GM18951 (cell line): ENCODE results near the gene SRPK2.
"Not testable (repeated sequence)": the region's sequence is repeated elsewhere in the genome, so short reads cannot be mapped to it uniquely, and the experiment has no call there.

Experiments
- POLR2A ChIP-seq: IDR thresholded peaks from 4 replicates; pipeline ENCODE4 v1.6.1; 2011; ENCODE audit warnings: mild to moderate bottlenecking; ENCODE audit not compliant: insufficient read length, insufficient read depth; ENCODE audit errors: extremely low read depth
- in situ Hi-C: fragments of 300-500 bp; cut with MboI; formaldehyde crosslinking; loops from one replicate; pipeline ENCODE4 v1.12.0; 2022; ENCODE audit warnings: low sequenced_read_pairs, mixed read lengths, inconsistent platforms; ENCODE audit not compliant: unreplicated experiment

Gene SRPK2

DNA sequence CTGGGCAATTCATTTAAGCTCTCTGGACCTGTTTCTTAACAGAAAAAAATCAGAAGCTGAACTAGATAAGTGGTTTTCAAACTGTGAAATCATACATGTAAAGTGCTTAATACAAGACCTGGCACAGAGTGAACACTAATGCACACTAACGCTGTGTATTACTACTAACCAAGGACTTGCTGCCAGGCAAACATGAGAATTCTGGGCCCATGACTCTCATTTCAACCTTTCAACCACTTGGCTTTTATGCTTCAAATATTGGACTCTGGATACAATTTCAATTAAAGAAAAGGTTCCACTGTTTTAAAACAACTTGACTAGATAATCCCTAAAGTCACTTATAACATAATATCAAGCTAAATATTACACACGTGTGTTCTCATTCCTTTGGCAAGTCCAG is 73.4 kb downstream of the SRPK2 start:
- no peak for TF ChIP-seq POLR2A
- in situ Hi-C loops = no loop called here

DNA sequence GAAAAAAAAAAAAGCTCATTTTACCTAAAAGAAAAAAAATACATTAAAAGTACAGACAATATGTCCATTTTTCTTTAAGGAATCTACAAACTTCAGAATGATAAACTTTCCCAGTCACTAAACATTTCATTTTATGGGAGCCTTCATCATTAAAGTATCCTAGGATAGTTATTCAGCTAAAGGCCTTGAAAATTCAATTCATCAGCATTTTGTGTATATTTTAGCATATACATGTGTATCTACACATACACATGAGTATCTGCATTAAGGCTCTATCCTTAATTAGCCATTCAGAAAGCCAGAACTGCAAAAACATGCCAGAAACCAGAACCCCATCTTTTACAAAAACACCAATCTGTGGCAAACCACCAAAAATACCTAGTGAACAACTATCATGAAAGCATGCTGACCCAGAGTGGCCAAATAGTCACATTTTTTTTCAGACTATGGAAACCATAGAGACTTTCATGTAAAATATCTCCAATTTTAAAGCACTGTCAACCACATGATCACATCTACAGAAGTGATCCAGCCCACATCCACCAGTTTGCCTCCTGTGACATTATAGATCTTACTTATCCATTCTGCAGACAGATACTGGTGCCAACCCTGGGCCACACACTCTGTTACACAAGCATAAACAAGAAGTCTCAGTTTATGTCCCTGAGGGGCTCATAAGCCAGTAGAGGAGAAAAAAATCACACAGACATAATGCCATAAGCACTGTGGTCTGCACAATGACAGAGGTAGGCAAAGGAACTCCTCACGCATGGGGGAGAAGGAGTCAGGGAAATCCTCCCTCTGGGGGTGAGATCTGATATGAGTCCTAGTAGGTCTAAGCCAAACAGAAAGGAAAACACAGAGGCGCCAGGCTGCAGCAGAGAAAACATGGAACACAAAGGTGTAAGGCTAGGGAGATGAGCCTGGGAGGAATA is 79.2 kb downstream of the SRPK2 start:
- no peak for TF ChIP-seq POLR2A
- in situ Hi-C loops = no loop called here

DNA sequence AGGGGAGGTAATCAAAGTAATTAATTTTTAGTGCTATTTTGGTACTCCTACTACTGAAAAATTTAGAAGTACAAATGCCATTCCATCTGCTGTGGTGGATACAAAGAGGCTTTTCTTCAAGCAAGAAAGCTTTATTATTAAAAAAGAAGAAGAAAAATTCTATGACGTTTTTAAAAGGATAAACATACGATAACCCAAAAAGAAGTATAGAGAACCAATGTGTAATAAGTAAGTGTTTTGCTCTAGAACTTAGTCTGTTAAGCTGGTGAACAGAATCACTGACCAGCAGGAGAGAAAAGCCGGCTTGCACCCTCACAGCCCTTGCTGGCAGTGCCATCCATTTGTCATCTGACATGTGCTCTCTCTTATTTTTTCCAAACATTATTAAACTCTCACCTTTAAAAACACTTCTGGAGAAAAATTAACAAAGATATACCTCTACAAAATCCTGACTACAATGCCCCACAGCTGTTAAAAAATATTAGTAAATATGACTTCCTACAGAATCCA is 81.5 kb downstream of the SRPK2 start:
- in situ Hi-C loops = no loop called here
- TF ChIP-seq POLR2A = no peak

DNA sequence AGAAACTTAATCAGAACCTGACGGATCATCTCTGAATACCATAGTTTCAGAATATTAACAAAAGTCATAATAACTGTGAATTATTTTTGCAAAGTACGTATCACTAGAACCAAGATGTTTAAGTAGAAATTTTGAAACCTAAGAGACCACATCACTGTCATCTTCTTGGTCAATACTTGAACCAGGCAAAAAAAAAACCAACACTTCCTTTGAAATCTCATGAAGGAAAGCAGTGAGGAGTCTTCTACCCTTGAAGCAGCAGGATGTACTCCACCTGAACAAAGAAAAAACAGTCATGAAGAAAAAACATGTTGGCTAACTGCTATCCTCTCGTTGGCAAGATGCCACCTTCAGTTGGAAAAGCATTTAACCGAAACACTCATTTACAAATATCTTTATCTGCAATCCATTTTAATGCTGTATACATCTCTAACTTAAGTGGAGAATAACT is 82.4 kb downstream of the SRPK2 start:
- in situ Hi-C loops = no loop called here
- TF ChIP-seq POLR2A = no peak

DNA sequence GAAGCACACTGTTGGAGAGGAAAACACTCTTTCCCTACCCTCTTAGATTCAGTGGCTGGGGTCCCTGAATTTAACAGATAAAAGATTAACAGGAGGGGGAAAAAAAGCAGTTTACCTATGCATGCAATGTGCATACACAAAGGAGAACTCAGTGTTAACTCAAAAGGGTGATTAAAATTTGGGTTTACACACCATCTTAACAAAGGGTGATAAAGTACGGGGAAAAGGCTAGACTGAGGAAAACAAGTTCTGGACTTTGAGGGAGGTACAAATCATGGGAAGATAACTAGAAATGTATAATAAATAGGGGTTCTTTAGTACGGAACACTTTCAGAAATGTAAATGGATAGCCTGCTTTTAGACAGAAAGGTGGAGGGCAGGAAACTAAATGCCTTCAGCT is 83.1 kb downstream of the SRPK2 start:
- TF ChIP-seq POLR2A = no peak
- in situ Hi-C loops = no loop called here

DNA sequence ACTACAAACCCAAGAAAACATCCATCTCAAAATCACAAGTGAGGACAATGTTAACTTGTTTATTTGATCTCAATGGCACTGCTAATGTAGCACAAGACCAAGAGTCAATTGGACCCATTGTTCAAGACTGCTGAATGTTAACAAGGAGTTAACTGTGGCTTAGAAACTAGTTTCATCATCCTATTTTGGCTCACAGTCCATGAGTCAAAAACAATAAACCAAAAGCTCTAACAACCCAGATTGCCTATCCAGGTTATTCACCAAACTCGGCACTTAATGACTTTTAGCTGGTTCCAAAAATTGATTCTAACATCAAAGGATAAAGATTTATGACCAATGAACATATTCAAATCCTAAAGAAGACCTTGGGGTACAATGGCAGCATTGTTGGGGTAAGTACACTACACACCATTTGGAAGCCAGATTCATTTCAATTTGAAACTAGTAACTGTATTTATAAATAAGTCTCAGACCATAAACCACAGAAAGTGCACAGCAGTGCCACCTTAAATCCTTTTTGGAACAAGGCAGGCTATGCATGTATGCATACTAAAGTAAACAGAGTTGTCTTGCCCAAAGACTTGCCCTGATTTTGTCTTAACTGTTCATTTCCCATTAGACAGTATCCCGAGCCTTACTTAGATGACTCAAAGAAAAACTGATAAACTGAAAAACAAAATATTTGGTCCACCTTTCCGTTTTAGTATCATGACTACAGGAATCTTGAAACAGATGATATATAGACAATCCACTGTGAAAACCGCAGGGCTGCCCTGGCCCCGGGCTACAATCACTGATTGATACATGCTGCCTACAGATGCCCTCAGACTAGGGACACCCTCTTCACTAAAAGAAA is 84.5 kb downstream of the SRPK2 start:
- in situ Hi-C loops = no loop called here
- no peak for TF ChIP-seq POLR2A

DNA sequence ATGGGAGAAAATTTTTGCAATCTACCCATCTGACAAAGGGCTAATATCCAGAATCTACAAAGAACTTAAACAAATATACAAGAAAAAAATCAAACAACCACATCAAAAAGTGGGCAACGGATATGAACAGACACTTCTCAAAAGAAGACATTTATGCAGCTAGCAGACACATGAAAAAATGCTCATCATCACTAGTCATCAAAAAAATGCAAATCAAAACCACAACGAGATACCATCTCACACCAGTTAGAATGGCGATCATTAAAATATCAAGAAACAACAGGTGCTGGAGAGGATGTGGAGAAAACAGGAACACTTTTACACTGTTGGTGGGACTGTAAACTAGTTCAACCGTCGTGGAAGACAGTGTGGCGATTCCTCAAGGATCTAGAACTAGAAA is 88.1 kb downstream of the SRPK2 start:
- in situ Hi-C loops = not testable (repeated sequence)

DNA sequence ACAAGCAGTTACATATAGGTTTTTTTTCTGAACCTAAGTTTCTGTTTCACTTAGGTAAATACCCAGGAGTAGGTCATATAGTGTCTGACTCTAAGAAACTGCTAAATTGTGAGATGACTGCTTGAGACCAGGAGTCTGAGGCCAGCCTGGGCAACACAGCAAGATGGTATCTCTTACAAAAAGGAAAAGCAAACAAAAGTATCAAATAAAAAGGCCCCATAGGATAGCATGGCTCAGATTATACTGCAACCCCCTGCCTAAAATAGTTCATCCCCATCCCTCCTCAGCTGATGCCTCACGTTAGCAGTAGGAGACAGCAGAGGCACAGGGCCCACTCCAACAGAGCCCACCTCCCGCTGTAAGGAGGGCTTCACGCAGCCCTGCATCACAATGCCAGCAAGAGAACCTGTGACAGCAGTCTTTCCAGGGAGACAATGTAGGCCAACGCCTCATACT is 90.3 kb downstream of the SRPK2 start:
- no peak for TF ChIP-seq POLR2A
- in situ Hi-C loops = no loop called here

DNA sequence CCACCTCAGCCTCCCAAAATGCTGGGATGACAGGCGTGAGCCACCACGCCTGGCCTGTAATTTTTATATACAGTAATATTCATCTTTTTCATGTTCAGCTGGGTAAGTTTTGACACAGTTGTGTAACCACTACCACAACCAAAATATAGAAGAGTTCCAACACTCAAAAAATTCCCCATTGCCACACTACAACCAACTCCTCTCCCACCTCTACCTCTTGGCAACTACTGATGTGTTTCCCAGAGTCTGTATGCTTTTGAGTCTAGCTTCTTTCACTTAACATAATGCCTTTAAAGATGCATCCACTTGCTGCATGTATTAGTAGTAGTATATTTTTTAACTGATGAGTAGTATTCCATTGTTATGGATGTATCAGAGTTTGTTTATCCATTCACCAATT is 90.7 kb downstream of the SRPK2 start:
- in situ Hi-C loops = no loop called here

DNA sequence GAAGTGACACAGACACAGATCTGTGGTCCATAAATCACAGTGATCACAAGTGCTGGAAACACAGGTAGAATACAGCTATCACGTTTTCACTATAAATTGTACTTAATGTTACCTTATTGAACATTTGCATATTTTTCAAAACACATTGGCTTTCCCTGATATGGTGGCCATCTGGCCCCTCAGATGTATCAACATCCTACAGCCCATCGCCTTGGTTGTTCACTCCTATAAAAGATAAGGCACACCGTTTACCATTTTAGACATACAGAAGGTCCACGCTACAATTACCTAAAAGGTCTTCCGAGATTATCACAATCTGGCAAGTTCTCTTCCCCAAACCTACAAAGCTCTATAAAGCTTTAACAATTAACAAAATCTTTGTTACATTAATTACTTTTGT is 91.4 kb downstream of the SRPK2 start:
- no peak for TF ChIP-seq POLR2A
- in situ Hi-C loops = no loop called here

More for the DNA sequence above, 90.7 kb downstream of the SRPK2 start:
- no peak for TF ChIP-seq POLR2A

DNA sequence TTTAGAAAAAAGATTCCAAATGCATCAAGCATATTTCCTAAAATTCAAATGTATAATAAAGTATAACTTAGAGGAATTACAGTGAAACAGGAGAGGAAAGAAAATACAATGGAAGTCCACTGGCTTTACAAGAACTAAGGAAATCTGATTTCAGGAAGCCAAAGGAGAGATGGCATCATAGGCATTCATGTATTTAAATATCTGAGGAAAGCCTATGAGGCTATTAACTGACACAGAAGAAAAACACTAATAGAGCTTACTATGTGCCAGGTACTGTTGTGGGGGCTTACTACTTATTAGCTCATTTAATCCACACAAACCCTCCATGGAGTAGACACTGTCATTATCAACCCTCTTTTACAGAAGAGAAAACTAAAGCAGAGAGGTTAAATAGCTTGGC is 92.2 kb downstream of the SRPK2 start:
- in situ Hi-C loops = no loop called here
- no peak for TF ChIP-seq POLR2A

DNA sequence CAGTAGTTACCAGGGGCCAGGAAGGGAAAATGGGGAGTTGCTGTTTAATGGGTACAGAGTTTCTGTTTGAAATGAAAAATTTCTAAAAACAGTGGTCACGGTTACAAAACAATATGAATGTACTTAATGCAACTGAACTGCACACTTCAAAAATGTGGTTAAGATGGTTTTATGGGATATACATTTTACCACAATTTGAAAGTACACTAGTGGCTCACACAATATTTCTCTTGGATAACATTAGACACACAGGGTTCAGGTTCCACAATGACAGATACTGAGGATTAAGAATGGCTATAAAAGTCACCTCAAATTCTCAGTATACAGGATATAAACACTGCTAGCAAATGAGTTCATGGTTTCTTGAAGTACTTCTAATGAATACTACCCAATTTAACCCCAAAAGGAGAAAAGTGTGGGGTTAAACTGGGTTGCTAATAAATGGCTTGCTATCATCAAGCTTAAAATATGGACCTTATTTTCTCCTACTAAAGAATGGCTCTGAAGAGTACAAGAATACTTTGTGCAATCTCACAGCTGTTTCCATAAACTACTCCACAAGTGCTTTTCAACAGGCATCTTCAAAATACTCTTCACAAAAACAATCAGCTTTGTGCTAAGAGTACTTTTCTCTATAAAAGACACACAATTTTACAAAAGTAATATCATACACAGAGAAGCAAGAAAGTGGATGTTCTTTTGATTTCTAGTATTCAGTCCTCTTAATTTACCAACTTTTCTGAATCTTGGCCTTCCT is 92.9 kb downstream of the SRPK2 start:
- no peak for TF ChIP-seq POLR2A
- in situ Hi-C loops = no loop called here

DNA sequence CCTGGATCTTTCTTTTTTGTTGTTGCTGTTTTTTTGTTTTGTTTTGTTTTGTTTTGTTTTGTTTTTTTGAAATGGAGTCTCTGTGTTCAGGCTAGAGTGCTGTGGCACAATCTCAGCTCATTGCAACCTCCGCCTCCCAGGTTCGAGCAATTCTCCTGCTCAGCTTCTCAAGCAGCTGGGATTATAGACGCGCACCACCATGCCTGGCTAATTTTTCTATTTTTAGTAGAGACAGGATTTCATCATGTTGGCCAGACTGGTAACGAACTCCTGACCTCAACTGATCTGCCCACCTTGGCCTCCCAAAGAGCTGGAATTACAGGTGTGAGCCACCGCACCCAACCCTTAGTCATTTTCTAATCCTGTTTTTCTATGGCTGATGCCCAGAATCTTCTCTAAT is 94.2 kb downstream of the SRPK2 start:
- in situ Hi-C loops = not testable (repeated sequence)
